ENCODE measurements around the gene PPP1R7. TPM values are rescaled to one million over a fixed set of nuclear protein-coding genes. Genes with fewer than 3 reads are reported as not detected.

Gene PPP1R7
- total RNA-seq, 1 donor from 2014 or later = 51.1 TPM

DNA sequence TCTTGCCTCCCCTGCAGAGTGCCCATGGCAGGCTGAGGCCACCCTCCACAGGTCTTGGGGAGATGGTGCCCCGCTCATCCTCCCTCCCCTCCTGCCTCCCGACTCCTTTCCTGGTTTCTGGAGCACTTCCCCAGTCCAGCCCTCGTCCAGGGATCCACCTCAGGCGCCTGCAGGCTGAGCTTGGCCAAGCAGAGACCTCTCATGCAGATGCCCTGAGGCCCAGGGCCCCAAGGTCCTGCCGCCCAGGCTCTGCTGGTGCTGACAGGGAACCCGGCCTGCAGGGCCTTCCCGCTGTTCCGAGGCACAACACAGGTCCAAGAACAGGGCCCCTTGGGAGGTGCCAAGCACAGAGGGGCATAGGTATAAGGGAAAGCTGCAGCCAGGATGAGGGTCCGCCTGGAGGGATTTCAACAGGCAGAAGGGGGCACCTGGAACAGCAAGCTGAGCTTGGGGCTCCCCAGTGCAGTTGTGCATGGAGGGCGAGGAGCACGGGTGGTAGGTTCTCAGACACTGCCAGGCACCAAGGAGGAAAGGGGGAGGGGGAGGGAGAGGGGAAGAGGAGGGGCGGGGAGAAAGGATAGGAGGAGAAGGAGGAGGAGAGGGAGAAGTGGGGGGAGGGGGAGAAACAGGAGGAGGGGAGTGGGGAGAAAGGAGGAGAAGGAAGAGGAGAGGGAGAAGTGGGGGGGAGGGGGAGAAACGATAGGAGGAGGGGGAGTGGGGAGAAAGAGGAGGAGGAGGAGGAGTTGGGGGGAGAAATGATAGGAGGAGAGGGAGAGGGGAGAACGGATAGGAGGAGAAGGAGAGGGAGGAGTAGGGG is 37.0 kb downstream of the PPP1R7 start:
- Histone ChIP-seq H3K27ac (no peak overlapping the region), H3K27me3 (no peaks in the 10 kb centered on the region), H3K36me3 (peaks cover 0 to 10% of the 10 kb centered on the region in 2 donors), H3K4me3 (no peak overlapping the region), H3K9me3 (no peaks in the 10 kb centered on the region), H3K4me1 (no peaks in the 10 kb centered on the region)
- intact Hi-C loops (cut with DNase I) = no loop called here
- no peak for TF ChIP-seq POLR2A (IDR thresholded peaks at IDR 0.05)
- no peak for TF ChIP-seq POLR2AphosphoS5 (IDR thresholded peaks at IDR 0.05; ENCODE audit: insufficient read depth in 1 of 2, low read depth in 1 of 2)
- TF ChIP-seq, protein P1, sequence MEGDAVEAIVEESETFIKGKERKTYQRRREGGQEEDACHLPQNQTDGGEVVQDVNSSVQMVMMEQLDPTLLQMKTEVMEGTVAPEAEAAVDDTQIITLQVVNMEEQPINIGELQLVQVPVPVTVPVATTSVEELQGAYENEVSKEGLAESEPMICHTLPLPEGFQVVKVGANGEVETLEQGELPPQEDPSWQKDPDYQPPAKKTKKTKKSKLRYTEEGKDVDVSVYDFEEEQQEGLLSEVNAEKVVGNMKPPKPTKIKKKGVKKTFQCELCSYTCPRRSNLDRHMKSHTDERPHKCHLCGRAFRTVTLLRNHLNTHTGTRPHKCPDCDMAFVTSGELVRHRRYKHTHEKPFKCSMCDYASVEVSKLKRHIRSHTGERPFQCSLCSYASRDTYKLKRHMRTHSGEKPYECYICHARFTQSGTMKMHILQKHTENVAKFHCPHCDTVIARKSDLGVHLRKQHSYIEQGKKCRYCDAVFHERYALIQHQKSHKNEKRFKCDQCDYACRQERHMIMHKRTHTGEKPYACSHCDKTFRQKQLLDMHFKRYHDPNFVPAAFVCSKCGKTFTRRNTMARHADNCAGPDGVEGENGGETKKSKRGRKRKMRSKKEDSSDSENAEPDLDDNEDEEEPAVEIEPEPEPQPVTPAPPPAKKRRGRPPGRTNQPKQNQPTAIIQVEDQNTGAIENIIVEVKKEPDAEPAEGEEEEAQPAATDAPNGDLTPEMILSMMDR (IDR thresholded peaks at IDR 0.05) = no peak
- DNase-seq (ENCODE audit: extremely low spot score in 2 of 2) = no peak

DNA sequence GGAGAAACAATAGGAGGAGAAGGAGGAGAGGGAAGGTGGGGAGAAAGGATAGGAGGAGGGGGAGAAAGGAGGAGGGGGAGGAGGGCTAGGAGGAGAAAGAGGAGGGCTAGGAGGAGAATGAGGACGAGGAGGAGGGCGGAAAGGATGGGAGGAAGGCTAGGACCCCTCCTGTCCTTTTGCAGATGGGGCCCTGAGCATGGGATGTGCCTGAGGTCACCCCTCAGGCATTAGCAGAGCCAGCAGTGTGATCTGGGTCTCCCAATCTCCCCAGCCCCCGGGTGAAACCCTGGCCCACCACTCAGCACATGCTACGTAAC is 37.6 kb downstream of the PPP1R7 start:
- no peak for DNase-seq (ENCODE audit: extremely low spot score in 2 of 2)
- intact Hi-C loops (cut with DNase I) = no loop called here
- Histone ChIP-seq H3K4me3 (no peak overlapping the region), H3K4me1 (no peaks in the 10 kb centered on the region), H3K27me3 (no peaks in the 10 kb centered on the region), H3K9me3 (no peaks in the 10 kb centered on the region), H3K36me3 (peaks cover 0 to 5% of the 10 kb centered on the region in 2 donors), H3K27ac (no peak overlapping the region)
- TF ChIP-seq, protein P1 (IDR thresholded peaks at IDR 0.05) = no peak
- no peak for TF ChIP-seq POLR2AphosphoS5 (IDR thresholded peaks at IDR 0.05; ENCODE audit: insufficient read depth in 1 of 2, low read depth in 1 of 2)
- TF ChIP-seq POLR2A (IDR thresholded peaks at IDR 0.05) = no peak

GRCh38 chr2:241188361-241189092 is 38.3 kb downstream of the PPP1R7 start, which contains the start of gene ANO7:
ANO7 (plus strand) TSS chr2:241188677; CDS start chr2:241190064, 1,387 bp downstream.
- Histone ChIP-seq H3K4me1 (no peaks in the 10 kb centered on the region), H3K9me3 (no peaks in the 10 kb centered on the region), H3K4me3 (no peak within 1 kb of the TSS), H3K27ac (no peak within 1 kb of the TSS), H3K36me3 (no peaks in the 10 kb centered on the region), H3K27me3 (no peaks in the 10 kb centered on the region)
- DNase-seq (ENCODE audit: extremely low spot score in 2 of 2) = no peak
- intact Hi-C loops (cut with DNase I) = no loop called here
- TF ChIP-seq POLR2AphosphoS5 (IDR thresholded peaks at IDR 0.05; ENCODE audit: insufficient read depth in 1 of 2, low read depth in 1 of 2) = no peak
- TF ChIP-seq POLR2A (IDR thresholded peaks at IDR 0.05) = no peak
- TF ChIP-seq, protein P1 (IDR thresholded peaks at IDR 0.05) = no peak

- TF ChIP-seq POLR2A (IDR thresholded peaks at IDR 0.05) = no peak
- TF ChIP-seq POLR2AphosphoS5 (IDR thresholded peaks at IDR 0.05; ENCODE audit: insufficient read depth in 1 of 2, low read depth in 1 of 2) = no peak
- TF ChIP-seq, protein P1 (IDR thresholded peaks at IDR 0.05) = no peak
- H3K27ac ChIP-seq = no peak overlapping the region
- no peaks in the 10 kb centered on the region for H3K9me3 ChIP-seq
Measured at GRCh38 chr2:241189093-241189855, 39.0 kb downstream of the PPP1R7 start.

More at GRCh38 chr2:241189093-241189855, 39.0 kb downstream of the PPP1R7 start:
- Histone ChIP-seq H3K36me3 (no peaks in the 10 kb centered on the region), H3K4me1 (no peaks in the 10 kb centered on the region), H3K4me3 (no peak overlapping the region), H3K27me3 (no peaks in the 10 kb centered on the region)
- intact Hi-C loops (cut with DNase I) = no loop called here
- DNase-seq (ENCODE audit: extremely low spot score in 2 of 2) = no peak

Measured in vagina (tissue), 2 donors.